ENCODE data around the gene AFF3.

- TF ChIP-seq ZBTB33 (IDR thresholded peaks at IDR 0.05) (no peak), CTCF (IDR thresholded peaks at IDR 0.05; ENCODE audit: low read depth, low read length, missing input control) (no peak), GABPA (IDR thresholded peaks at IDR 0.05 in 1 of 2, conservative IDR thresholded peaks at IDR 0.05 in 1 of 2) (no peak), MAX (IDR thresholded peaks at IDR 0.05) (no peak), RAD21 (IDR thresholded peaks at IDR 0.05) (no peak), HNF4A (conservative IDR thresholded peaks at IDR 0.05) (no peak), TAF1 (conservative IDR thresholded peaks at IDR 0.05) (no peak), EGR1 (IDR thresholded peaks at IDR 0.05; ENCODE audit: low read depth in 2 of 2) (no peak), REST (IDR thresholded peaks at IDR 0.05) (no peak), JUND (IDR thresholded peaks at IDR 0.05) (no peak), SP1 (IDR thresholded peaks at IDR 0.05) (no peak), ATF3 (IDR thresholded peaks at IDR 0.05) (no peak)
Observed at GRCh38 chr2:100130595-100131391, 11.6 kb downstream of the AFF3 start.

All from liver (tissue), 3 donors.